ENCODE measurements around the gene OPTC.
A peak's percentile ranks its signal among the peaks of the same experiment; 100 is the strongest.

The OPTC gene

GRCh38 chr1:203481196-203481595 is 12.8 kb upstream of the OPTC start:
- H3K4me2 ChIP-seq: no peak overlapping the region

GRCh38 chr1:203486618-203487370 is 7.2 kb upstream of the OPTC start:
- H3K4me2 ChIP-seq: peak overlapping the region; percentile 34
- H3K79me2 ChIP-seq (ENCODE audit: insufficient read depth, low read depth): no peaks in the 10 kb centered on the region
- H3K27me3 ChIP-seq (ENCODE audit: insufficient read depth, low read depth): no peaks in the 10 kb centered on the region
- peaks cover 12% of the 10 kb centered on the region for H3K4me1 ChIP-seq (ENCODE audit: low read depth, poor library complexity, severe bottlenecking)
- no peaks in the 10 kb centered on the region for H4K20me1 ChIP-seq (ENCODE audit: insufficient read depth)
- no peaks in the 10 kb centered on the region for H3K36me3 ChIP-seq (ENCODE audit: insufficient read depth)
- no peak overlapping the region for H3K27ac ChIP-seq
- H3K4me3 ChIP-seq (IDR thresholded peaks at IDR 0.05; ENCODE audit: insufficient read depth, low read depth, low read length): no peak overlapping the region
- no peak for TF ChIP-seq CTCF (conservative IDR thresholded peaks at IDR 0.05; ENCODE audit: low read depth, low read length)
- H2AFZ ChIP-seq (ENCODE audit: low read depth): peak overlapping the region; percentile 75
- peak overlapping the region; percentile 36; the same call in 1 of the 2 replicates for H3K9ac ChIP-seq

More at GRCh38 chr1:203481196-203481595, 12.8 kb upstream of the OPTC start:
- H4K20me1 ChIP-seq (ENCODE audit: insufficient read depth): no peaks in the 10 kb centered on the region
- H3K4me3 ChIP-seq (IDR thresholded peaks at IDR 0.05; ENCODE audit: insufficient read depth, low read depth, low read length): no peak overlapping the region
- peaks cover 11% of the 10 kb centered on the region for H3K4me1 ChIP-seq (ENCODE audit: low read depth, poor library complexity, severe bottlenecking)
- no peak for TF ChIP-seq CTCF (conservative IDR thresholded peaks at IDR 0.05; ENCODE audit: low read depth, low read length)
- H3K27me3 ChIP-seq (ENCODE audit: insufficient read depth, low read depth): no peaks in the 10 kb centered on the region
- no peaks in the 10 kb centered on the region for H3K79me2 ChIP-seq (ENCODE audit: insufficient read depth, low read depth)
- H2AFZ ChIP-seq (ENCODE audit: low read depth): no peak overlapping the region
- H3K27ac ChIP-seq: no peak overlapping the region
- no peak overlapping the region for H3K9ac ChIP-seq
- H3K36me3 ChIP-seq (ENCODE audit: insufficient read depth): no peaks in the 10 kb centered on the region

- no peak for TF ChIP-seq CTCF (conservative IDR thresholded peaks at IDR 0.05; ENCODE audit: low read depth, low read length)
- H3K4me2 ChIP-seq: no peak overlapping the region
- H3K27ac ChIP-seq: no peak overlapping the region
- H4K20me1 ChIP-seq (ENCODE audit: insufficient read depth): no peaks in the 10 kb centered on the region
- H3K27me3 ChIP-seq (ENCODE audit: insufficient read depth, low read depth): no peaks in the 10 kb centered on the region
- H3K9ac ChIP-seq: no peak overlapping the region
- H2AFZ ChIP-seq (ENCODE audit: low read depth): peak overlapping the region; percentile 75; the same call in 1 of the 2 replicates
- H3K36me3 ChIP-seq (ENCODE audit: insufficient read depth): no peaks in the 10 kb centered on the region
- H3K79me2 ChIP-seq (ENCODE audit: insufficient read depth, low read depth): no peaks in the 10 kb centered on the region
- H3K4me3 ChIP-seq (IDR thresholded peaks at IDR 0.05; ENCODE audit: insufficient read depth, low read depth, low read length): no peak overlapping the region
- H3K4me1 ChIP-seq (ENCODE audit: low read depth, poor library complexity, severe bottlenecking): peaks cover 12% of the 10 kb centered on the region
Observed at GRCh38 chr1:203488539-203488938, 5.4 kb upstream of the OPTC start.

GRCh38 chr1:203490607-203491006 is 3.3 kb upstream of the OPTC start:
- Histone ChIP-seq H3K27ac (no peak overlapping the region), H3K79me2 (ENCODE audit: insufficient read depth, low read depth) (no peaks in the 10 kb centered on the region), H3K9ac (no peak overlapping the region), H2AFZ (ENCODE audit: low read depth) (no peak overlapping the region), H3K4me1 (ENCODE audit: low read depth, poor library complexity, severe bottlenecking) (peaks cover 12% of the 10 kb centered on the region), H4K20me1 (ENCODE audit: insufficient read depth) (no peaks in the 10 kb centered on the region), H3K36me3 (ENCODE audit: insufficient read depth) (no peaks in the 10 kb centered on the region), H3K4me2 (no peak overlapping the region), H3K27me3 (ENCODE audit: insufficient read depth, low read depth) (no peaks in the 10 kb centered on the region), H3K4me3 (IDR thresholded peaks at IDR 0.05; ENCODE audit: insufficient read depth, low read depth, low read length) (no peak overlapping the region)
- TF ChIP-seq CTCF (conservative IDR thresholded peaks at IDR 0.05; ENCODE audit: low read depth, low read length): no peak

All from KMS-11 (cell line).